Transverse colon (tissue), 4 donors: ENCODE data around the gene RIN3. TPM values are rescaled to one million over a fixed set of nuclear protein-coding genes. Genes with fewer than 3 reads are reported as not detected.
A peak's percentile ranks its signal among the peaks of the same experiment; 100 is the strongest.

Experiments
- DNase-seq: peaks from one replicate; pipeline ENCODE4 v3.0.0-alpha.2; 2019
- H3K27ac ChIP-seq, 4 donors: fragments of 200-600 bp; sonication (generic); 2 replicates each; pipeline ENCODE4 v1.5.1; 2016 to 2018; ENCODE audit warnings: inconsistent platforms in 4 of 4
- H3K27me3 ChIP-seq: fragments of 200-600 bp; sonication (generic); 2 replicates; pipeline ENCODE4 v1.5.1; 2017; ENCODE audit warnings: inconsistent platforms
- H3K36me3 ChIP-seq, 4 donors: fragments of 200-600 bp; sonication (generic); 2 replicates each; pipeline ENCODE4 v1.5.1; 2017 to 2019; ENCODE audit warnings: inconsistent platforms in 4 of 4
- H3K4me1 ChIP-seq, 4 donors: fragments of 200-600 bp; sonication (generic); 2 replicates each; pipeline ENCODE4 v1.5.1; 2017 to 2020; ENCODE audit warnings: inconsistent platforms in 4 of 4
- H3K4me3 ChIP-seq, 4 donors: fragments of 200-600 bp; sonication (generic); 1 replicate in 1 of 4; 2 replicates in 3 of 4; pipeline versions ENCODE4 v1.5.1 to v1.6.1; 2017 to 2019; ENCODE audit warnings: inconsistent platforms in 4 of 4
- H3K9me3 ChIP-seq, 2 donors: fragments of 200-600 bp; sonication (generic); 2 replicates each; pipeline ENCODE4 v1.5.1; 2017 to 2019; ENCODE audit warnings: inconsistent platforms in 2 of 2
- CTCF ChIP-seq, 5 experiments: fragments of 200-600 bp in 3 of 5; fragments of 450-650 bp in 2 of 5; sonication (generic) in 3 of 5; IDR thresholded peaks; 1 replicate in 2 of 5; 2 replicates in 3 of 5; pipeline ENCODE4 v1.5.1; 2016 to 2017; ENCODE audit warnings: antibody characterized with exemption in 5 of 5, inconsistent platforms in 3 of 5, mild to moderate bottlenecking in 2 of 5, moderate library complexity in 1 of 5
- EP300 ChIP-seq: sonication (generic); formaldehyde crosslinking; IDR thresholded peaks from one replicate; pipeline ENCODE4 v1.6.1; 2017; ENCODE audit warnings: antibody characterized with exemption, low read depth
- POLR2A ChIP-seq: fragments of 450-650 bp; IDR thresholded peaks from one replicate; pipeline ENCODE4 v1.6.1; 2016; ENCODE audit warnings: antibody characterized with exemption, mild to moderate bottlenecking, moderate library complexity
- POLR2AphosphoS5 ChIP-seq, 3 donors: sonication (generic); formaldehyde crosslinking; IDR thresholded peaks; one replicate each; pipeline ENCODE4 v1.6.1; 2016; ENCODE audit warnings: antibody characterized with exemption in 3 of 3
- WGBS, 2 donors: methylation state at CpG; one replicate each; pipeline ENCODE4 v1.1.5; 2018; ENCODE audit warnings: low coverage in 1 of 2; 5-methylcytosine and 5-hydroxymethylcytosine counted together
- in situ Hi-C, 4 donors: fragments of 200-750 bp; cut with MboI; loops; one replicate each; pipeline versions ENCODE4 v1.15.0 to v1.15.1; 2017; ENCODE audit warnings: low sequenced_read_pairs in 3 of 4, low pct_ligation_motif_present in 1 of 4, low pct_unique_long_range_greater_than_20kb in 1 of 4
- intact Hi-C: fragments of 100-400 bp; cut with DNase I; formaldehyde crosslinking; loops from one replicate; pipeline ENCODE4 v1.15.1; 2023; ENCODE audit warnings: low total_unique reads
- total RNA-seq, 4 donors: library from RNA; depleted of rRNA; stranded (reverse); fragments of >200 nt; gene quantifications; one replicate each; pipeline ENCODE4 v1.1.0, GENCODE V29; 2016

Gene RIN3
- total RNA-seq, 4 donors from 2014 or later, result 16.2 to 24.3 (median 20.7) TPM

- in situ Hi-C loops, result no loop called here
- Histone ChIP-seq H3K36me3 (peaks cover 0 to 12% (median 3%) of the 10 kb centered on the region in 4 donors), H3K27me3 (no peaks in the 10 kb centered on the region), H3K4me1 (peaks cover 22 to 37% (median 22%) of the 10 kb centered on the region in 4 donors), H3K27ac (no peak overlapping the region), H3K9me3 (no peaks in the 10 kb centered on the region), H3K4me3 (no peak overlapping the region)
- no peak for DNase-seq
- intact Hi-C loops, result no loop called here
- 60 to 67% methylated on average over 6 to 8 of the region's 8 CpGs for WGBS, 2 donors
- TF ChIP-seq POLR2A, result no peak
- no peak for TF ChIP-seq EP300
- TF ChIP-seq POLR2AphosphoS5 (IDR thresholded peaks at IDR 0.05), result no peak
- TF ChIP-seq CTCF (IDR thresholded peaks at IDR 0.05), result no peak
Measured at GRCh38 chr14:92728759-92729364, 215.3 kb downstream of the RIN3 start.

- Histone ChIP-seq H3K27me3 (no peaks in the 10 kb centered on the region), H3K9me3 (no peaks in the 10 kb centered on the region), H3K27ac (peak overlapping the region in 1 of 4 donors; percentile 38), H3K4me3 (no peak overlapping the region), H3K4me1 (peaks cover 16 to 29% (median 23%) of the 10 kb centered on the region in 4 donors), H3K36me3 (peaks cover 0 to 12% (median 3%) of the 10 kb centered on the region in 4 donors)
- DNase-seq, result no peak
- WGBS, 2 donors, result 63 to 64% methylated on average over 8 to 14 of the region's 14 CpGs
- intact Hi-C loops, result no loop called here
- TF ChIP-seq POLR2AphosphoS5 (IDR thresholded peaks at IDR 0.05), result no peak
- no peak for TF ChIP-seq EP300
- no peak for TF ChIP-seq POLR2A
- TF ChIP-seq CTCF (IDR thresholded peaks at IDR 0.05), result no peak
- in situ Hi-C loops, result no loop called here
Measured at GRCh38 chr14:92729634-92730358, 216.2 kb downstream of the RIN3 start.

GRCh38 chr14:92731622-92732115, 218.1 kb downstream of the RIN3 start:
- peaks cover 0 to 12% (median 3%) of the 10 kb centered on the region in 4 donors for H3K36me3 ChIP-seq
- WGBS, 2 donors, result 89 to 100% methylated on average over 3 of the region's 3 CpGs
- intact Hi-C loops, result no loop called here

More at GRCh38 chr14:92731622-92732115, 218.1 kb downstream of the RIN3 start:
- Histone ChIP-seq H3K27me3 (no peaks in the 10 kb centered on the region), H3K4me3 (no peak overlapping the region), H3K27ac (no peak overlapping the region), H3K4me1 (peaks cover 2 to 16% (median 10%) of the 10 kb centered on the region in 4 donors), H3K9me3 (no peaks in the 10 kb centered on the region)
- in situ Hi-C loops, result no loop called here
- TF ChIP-seq EP300 (no peak), CTCF (IDR thresholded peaks at IDR 0.05) (no peak), POLR2A (no peak)
- DNase-seq, result no peak
